HEK293 (cell line): Measurements from ENCODE around the gene CENPM.

Experiments
- BCL11B ChIP-seq: fragments of 450-650 bp; formaldehyde crosslinking; IDR thresholded peaks from 2 replicates; pipeline ENCODE4 v1.5.1; 2016; ENCODE audit warnings: low read depth, missing biosample characterization, missing genetic modification characterization
- BCL6B ChIP-seq: fragments of 450-650 bp; formaldehyde crosslinking; IDR thresholded peaks from 2 replicates; pipeline ENCODE4 v1.5.1; 2017; ENCODE audit warnings: missing biosample characterization, missing genetic modification characterization
- GLI4 ChIP-seq: fragments of 450-650 bp; formaldehyde crosslinking; IDR thresholded peaks from 2 replicates; pipeline ENCODE4 v1.5.1; 2016; ENCODE audit warnings: missing biosample characterization, missing genetic modification characterization
- KLF7 ChIP-seq: fragments of 450-650 bp; formaldehyde crosslinking; IDR thresholded peaks from 2 replicates; pipeline ENCODE4 v1.5.1; 2016; ENCODE audit warnings: missing biosample characterization, missing genetic modification characterization, borderline replicate concordance
- MZF1 ChIP-seq: fragments of 450-650 bp; formaldehyde crosslinking; IDR thresholded peaks from 2 replicates; pipeline ENCODE4 v1.5.1; 2017; ENCODE audit warnings: missing biosample characterization, missing genetic modification characterization, borderline replicate concordance
- SETDB1 ChIP-seq: IDR thresholded peaks from one replicate; pipeline ENCODE4 v1.6.1; 2017; ENCODE audit warnings: mild to moderate bottlenecking, low read length, moderate library complexity, mixed read lengths; ENCODE audit not compliant: insufficient read length
- ZBTB10 ChIP-seq: fragments of 450-650 bp; formaldehyde crosslinking; IDR thresholded peaks from 2 replicates; pipeline ENCODE4 v1.5.1; 2016; ENCODE audit warnings: missing biosample characterization, missing genetic modification characterization
- ZBTB7A ChIP-seq: fragments of 450-650 bp; formaldehyde crosslinking; IDR thresholded peaks from 2 replicates; pipeline ENCODE4 v1.5.1; 2016; ENCODE audit warnings: low read depth, missing biosample characterization, missing genetic modification characterization
- ZBTB8A ChIP-seq: fragments of 450-650 bp; formaldehyde crosslinking; IDR thresholded peaks from 2 replicates; pipeline ENCODE4 v1.5.1; 2016; ENCODE audit warnings: missing biosample characterization, missing genetic modification characterization
- ZFP37 ChIP-seq: fragments of 450-650 bp; formaldehyde crosslinking; IDR thresholded peaks from 2 replicates; pipeline ENCODE4 v1.5.1; 2016; ENCODE audit warnings: missing biosample characterization, missing genetic modification characterization
- ZIC2 ChIP-seq: fragments of 450-650 bp; formaldehyde crosslinking; IDR thresholded peaks from 2 replicates; pipeline ENCODE4 v1.5.1; 2016; ENCODE audit warnings: missing biosample characterization, missing genetic modification characterization
- ZNF114 ChIP-seq: fragments of 450-650 bp; formaldehyde crosslinking; IDR thresholded peaks from 2 replicates; pipeline ENCODE4 v1.5.0; 2017; ENCODE audit warnings: missing biosample characterization, missing genetic modification characterization
- ZNF121 ChIP-seq: fragments of 450-650 bp; formaldehyde crosslinking; IDR thresholded peaks from 2 replicates; pipeline ENCODE4 v1.5.1; 2016; ENCODE audit warnings: missing biosample characterization, missing genetic modification characterization
- ZNF174 ChIP-seq: fragments of 450-650 bp; formaldehyde crosslinking; IDR thresholded peaks from 2 replicates; pipeline ENCODE4 v1.5.0; 2017; ENCODE audit warnings: missing biosample characterization, mild to moderate bottlenecking, missing genetic modification characterization
- ZNF2 ChIP-seq: fragments of 450-650 bp; formaldehyde crosslinking; IDR thresholded peaks from 2 replicates; pipeline ENCODE4 v1.5.1; 2016; ENCODE audit warnings: missing biosample characterization, missing genetic modification characterization
- ZNF23 ChIP-seq: fragments of 450-650 bp; formaldehyde crosslinking; IDR thresholded peaks from 2 replicates; pipeline ENCODE4 v1.5.1; 2016; ENCODE audit warnings: missing biosample characterization, missing genetic modification characterization, borderline replicate concordance
- ZNF239 ChIP-seq: fragments of 450-650 bp; formaldehyde crosslinking; IDR thresholded peaks from 2 replicates; pipeline ENCODE4 v1.5.1; 2016; ENCODE audit warnings: missing biosample characterization, missing genetic modification characterization
- ZNF266 ChIP-seq: fragments of 450-650 bp; formaldehyde crosslinking; IDR thresholded peaks from 2 replicates; pipeline ENCODE4 v1.5.1; 2016; ENCODE audit warnings: missing biosample characterization, missing genetic modification characterization, low read depth
- ZNF391 ChIP-seq: fragments of 450-650 bp; formaldehyde crosslinking; IDR thresholded peaks from 2 replicates; pipeline ENCODE4 v1.5.1; 2016; ENCODE audit warnings: low read depth, missing biosample characterization, missing genetic modification characterization, borderline replicate concordance
- ZNF423 ChIP-seq: fragments of 450-650 bp; formaldehyde crosslinking; IDR thresholded peaks from 2 replicates; pipeline ENCODE4 v1.5.1; 2016; ENCODE audit warnings: missing biosample characterization, missing genetic modification characterization
- ZNF473 ChIP-seq: fragments of 450-650 bp; formaldehyde crosslinking; IDR thresholded peaks from 2 replicates; pipeline ENCODE4 v1.5.1; 2017; ENCODE audit warnings: missing biosample characterization, missing genetic modification characterization
- ZNF48 ChIP-seq: fragments of 450-650 bp; formaldehyde crosslinking; IDR thresholded peaks from 2 replicates; pipeline ENCODE4 v1.5.1; 2016; ENCODE audit warnings: missing biosample characterization, missing genetic modification characterization
- ZNF530 ChIP-seq: fragments of 450-650 bp; formaldehyde crosslinking; IDR thresholded peaks from 2 replicates; pipeline ENCODE4 v1.5.1; 2016; ENCODE audit warnings: low read depth, missing biosample characterization, missing genetic modification characterization
- ZNF544 ChIP-seq: fragments of 450-650 bp; formaldehyde crosslinking; IDR thresholded peaks from 2 replicates; pipeline ENCODE4 v1.5.0; 2017; ENCODE audit warnings: missing biosample characterization, missing genetic modification characterization
- ZNF610 ChIP-seq: fragments of 450-650 bp; formaldehyde crosslinking; IDR thresholded peaks from 2 replicates; pipeline ENCODE4 v1.5.1; 2016; ENCODE audit warnings: missing biosample characterization, missing genetic modification characterization, borderline replicate concordance
- ZNF621 ChIP-seq: fragments of 450-650 bp; formaldehyde crosslinking; IDR thresholded peaks from 2 replicates; pipeline ENCODE4 v1.5.1; 2017; ENCODE audit warnings: missing biosample characterization, missing genetic modification characterization
- ZNF645 ChIP-seq: fragments of 450-650 bp; formaldehyde crosslinking; IDR thresholded peaks from 2 replicates; pipeline ENCODE4; 2016; ENCODE audit warnings: missing biosample characterization, missing genetic modification characterization
- ZNF707 ChIP-seq: fragments of 450-650 bp; formaldehyde crosslinking; IDR thresholded peaks from 2 replicates; pipeline ENCODE4 v1.5.1; 2016; ENCODE audit warnings: missing biosample characterization, missing genetic modification characterization
- ZNF777 ChIP-seq: fragments of 450-650 bp; formaldehyde crosslinking; IDR thresholded peaks from 2 replicates; pipeline ENCODE4 v1.5.1; 2017; ENCODE audit warnings: missing biosample characterization, missing genetic modification characterization, borderline replicate concordance
- TF ChIP-seq, protein P1 (sequence below): fragments of 450-650 bp; formaldehyde crosslinking; IDR thresholded peaks from 2 replicates; pipeline ENCODE4 v1.5.1; 2016; ENCODE audit warnings: missing biosample characterization, missing genetic modification characterization
- TF ChIP-seq, protein P2 (sequence below): fragments of 450-650 bp; formaldehyde crosslinking; IDR thresholded peaks from 2 replicates; pipeline ENCODE4 v1.5.1; 2016; ENCODE audit warnings: missing biosample characterization, missing genetic modification characterization
- TF ChIP-seq, protein P3 (sequence below): fragments of 450-650 bp; formaldehyde crosslinking; IDR thresholded peaks from 2 replicates; pipeline ENCODE4 v1.5.1; 2016; ENCODE audit warnings: missing biosample characterization, missing genetic modification characterization

The CENPM gene

GRCh38 chr22:41976070-41976901, 29.3 kb upstream of the CENPM start (continued):
- TF ChIP-seq, protein P1, sequence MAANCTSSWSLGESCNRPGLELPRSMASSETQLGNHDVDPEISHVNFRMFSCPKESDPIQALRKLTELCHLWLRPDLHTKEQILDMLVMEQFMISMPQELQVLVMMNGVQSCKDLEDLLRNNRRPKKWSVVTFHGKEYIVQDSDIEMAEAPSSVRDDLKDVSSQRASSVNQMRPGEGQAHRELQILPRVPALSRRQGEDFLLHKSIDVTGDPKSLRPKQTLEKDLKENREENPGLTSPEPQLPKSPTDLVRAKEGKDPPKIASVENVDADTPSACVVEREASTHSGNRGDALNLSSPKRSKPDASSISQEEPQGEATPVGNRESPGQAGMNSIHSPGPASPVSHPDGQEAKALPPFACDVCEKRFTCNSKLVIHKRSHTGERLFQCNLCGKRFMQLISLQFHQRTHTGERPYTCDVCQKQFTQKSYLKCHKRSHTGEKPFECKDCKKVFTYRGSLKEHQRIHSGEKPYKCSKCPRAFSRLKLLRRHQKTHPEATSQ (tag by site-specific recombination): no peak
- no peak for TF ChIP-seq ZNF610 (tag by site-specific recombination)
- TF ChIP-seq ZNF391: no peak
- no peak for TF ChIP-seq ZFP37
- TF ChIP-seq ZBTB10 (tag by site-specific recombination): 0 out of 2 replicates have a peak, but pooled peaks have one; percentile 22
- TF ChIP-seq MZF1: no peak
- TF ChIP-seq KLF7 (tag by site-specific recombination): 0 out of 2 replicates have a peak, but pooled peaks have one; percentile 12
- TF ChIP-seq ZNF266: no peak
- no peak for TF ChIP-seq ZNF707 (tag by site-specific recombination)
- TF ChIP-seq ZNF23 (tag by site-specific recombination): no peak
- no peak for TF ChIP-seq ZNF645 (tag by site-specific recombination)
- no peak for TF ChIP-seq SETDB1
- peak; percentile 34; the same call in 1 of the 2 replicates for TF ChIP-seq ZIC2 (tag by site-specific recombination)
- TF ChIP-seq ZNF423 (tag by site-specific recombination): no peak
- TF ChIP-seq ZNF621 (tag by site-specific recombination): no peak
- TF ChIP-seq ZNF777: 0 out of 2 replicates have a peak, but pooled peaks have one; percentile 41
- no peak for TF ChIP-seq BCL11B
- TF ChIP-seq ZNF121 (tag by site-specific recombination): no peak
- TF ChIP-seq ZNF2 (tag by site-specific recombination): no peak
- no peak for TF ChIP-seq ZNF114 (tag by site-specific recombination)
- no peak for TF ChIP-seq ZNF530 (tag by site-specific recombination)
- no peak for TF ChIP-seq ZNF473 (tag by site-specific recombination)
- no peak for TF ChIP-seq GLI4
- TF ChIP-seq ZNF544 (tag by site-specific recombination): no peak
- TF ChIP-seq, protein P2, sequence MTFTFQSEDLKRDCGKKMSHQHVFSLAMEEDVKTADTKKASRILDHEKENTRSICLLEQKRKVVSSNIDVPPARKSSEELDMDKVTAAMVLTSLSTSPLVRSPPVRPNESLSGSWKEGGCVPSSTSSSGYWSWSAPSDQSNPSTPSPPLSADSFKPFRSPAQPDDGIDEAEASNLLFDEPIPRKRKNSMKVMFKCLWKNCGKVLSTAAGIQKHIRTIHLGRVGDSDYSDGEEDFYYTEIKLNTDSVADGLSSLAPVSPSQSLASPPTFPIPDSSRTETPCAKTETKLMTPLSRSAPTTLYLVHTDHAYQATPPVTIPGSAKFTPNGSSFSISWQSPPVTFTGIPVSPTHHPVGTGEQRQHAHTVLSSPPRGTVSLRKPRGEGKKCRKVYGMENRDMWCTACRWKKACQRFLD (tag by site-specific recombination): no peak
- no peak for TF ChIP-seq ZNF48 (tag by site-specific recombination)
- no peak for TF ChIP-seq ZNF174 (tag by site-specific recombination)
- peak; percentile 91 for TF ChIP-seq ZBTB8A (tag by site-specific recombination)
- no peak for TF ChIP-seq ZBTB7A (tag by site-specific recombination)
- no peak for TF ChIP-seq ZNF239
- no peak for TF ChIP-seq BCL6B
- TF ChIP-seq, protein P3, sequence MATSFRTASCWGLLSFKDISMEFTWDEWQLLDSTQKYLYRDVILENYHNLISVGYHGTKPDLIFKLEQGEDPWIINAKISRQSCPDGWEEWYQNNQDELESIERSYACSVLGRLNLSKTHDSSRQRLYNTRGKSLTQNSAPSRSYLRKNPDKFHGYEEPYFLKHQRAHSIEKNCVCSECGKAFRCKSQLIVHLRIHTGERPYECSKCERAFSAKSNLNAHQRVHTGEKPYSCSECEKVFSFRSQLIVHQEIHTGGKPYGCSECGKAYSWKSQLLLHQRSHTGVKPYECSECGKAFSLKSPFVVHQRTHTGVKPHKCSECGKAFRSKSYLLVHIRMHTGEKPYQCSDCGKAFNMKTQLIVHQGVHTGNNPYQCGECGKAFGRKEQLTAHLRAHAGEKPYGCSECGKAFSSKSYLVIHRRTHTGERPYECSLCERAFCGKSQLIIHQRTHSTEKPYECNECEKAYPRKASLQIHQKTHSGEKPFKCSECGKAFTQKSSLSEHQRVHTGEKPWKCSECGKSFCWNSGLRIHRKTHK: no peak
